ENCODE measurements around the gene PPP1R17.

PPP1R17 gene

DNA sequence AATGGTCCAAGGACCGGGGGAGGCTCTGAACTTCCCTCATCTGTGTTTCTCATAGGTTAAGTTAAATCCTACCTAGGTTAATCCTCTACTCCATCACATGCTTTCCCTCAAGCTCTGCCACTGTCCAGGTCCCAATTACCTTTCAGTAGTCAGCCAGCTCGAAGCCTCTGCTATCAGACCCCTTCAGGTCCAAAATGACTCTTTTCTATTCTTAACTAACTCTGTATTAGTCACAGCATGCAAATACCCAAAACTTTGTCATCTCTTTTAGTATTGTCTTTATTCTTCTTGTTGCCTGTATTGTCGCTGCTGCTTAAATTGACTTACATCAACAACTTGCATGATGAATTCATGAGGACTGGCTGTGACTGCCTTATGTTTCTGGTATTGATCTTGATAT, 15.3 kb downstream of the PPP1R17 start:
- no peak for DNase-seq (ENCODE audit: low spot score)

DNA sequence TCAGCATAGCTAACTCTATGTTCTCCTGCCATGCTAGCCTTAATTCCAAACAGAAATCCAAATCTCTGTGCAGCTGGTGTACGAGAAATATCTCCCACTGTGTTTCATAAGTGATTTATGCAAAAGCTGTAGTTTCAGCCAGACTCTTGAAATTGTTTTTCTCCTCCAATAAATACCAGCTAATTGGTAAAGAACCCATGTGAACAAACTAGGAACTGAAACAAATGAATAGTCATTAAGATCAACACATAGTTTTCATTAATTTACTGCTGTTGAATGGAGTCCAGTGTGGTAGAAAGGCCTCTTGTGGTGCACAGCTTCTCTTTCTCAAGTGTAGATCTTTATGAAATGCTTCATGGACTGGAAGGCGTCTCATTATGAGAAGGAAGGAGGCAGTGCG, 18.4 kb downstream of the PPP1R17 start:
- DNase-seq (ENCODE audit: low spot score) = no peak

DNA sequence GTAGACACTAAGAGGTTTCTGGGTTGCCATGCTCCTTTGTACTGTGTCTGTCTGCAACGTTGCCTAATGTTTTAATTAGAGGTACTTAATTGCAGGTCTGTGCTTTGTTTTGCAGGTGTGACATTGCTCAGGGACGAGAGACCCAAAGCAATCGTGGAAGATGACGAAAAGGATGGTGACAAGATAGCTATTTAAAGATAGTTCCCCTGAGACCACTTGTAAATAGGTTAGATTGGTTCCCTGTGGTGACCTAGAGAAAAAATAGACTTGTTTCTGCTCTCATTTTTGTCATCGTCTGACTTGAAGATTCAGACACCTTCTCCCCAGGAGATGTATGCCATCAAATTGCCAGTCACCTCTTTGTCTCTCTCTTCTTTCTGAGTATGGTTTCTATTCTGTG, 20.1 kb downstream of the PPP1R17 start:
- DNase-seq (ENCODE audit: low spot score) = no peak

DNA sequence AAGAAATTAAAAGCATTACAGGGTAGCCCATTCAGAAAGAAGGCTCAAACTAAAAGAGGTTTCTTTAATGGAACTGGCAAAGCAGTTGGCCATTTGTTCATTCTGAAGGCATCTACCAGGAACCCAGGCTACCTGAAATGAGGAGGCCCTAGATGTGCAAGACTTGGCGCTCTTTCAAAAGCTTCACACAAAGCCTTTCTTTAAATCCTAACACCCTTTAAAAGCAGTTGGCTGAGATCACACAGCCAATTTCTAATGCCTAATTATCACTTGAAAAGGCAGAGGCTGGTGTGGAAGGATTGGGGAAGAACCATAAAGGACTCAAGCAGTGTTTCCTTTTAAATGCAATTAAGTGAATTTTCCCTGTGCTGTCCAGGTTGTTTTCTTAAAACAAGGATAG, 23.2 kb downstream of the PPP1R17 start:
- no peak for DNase-seq (ENCODE audit: low spot score)

DNA sequence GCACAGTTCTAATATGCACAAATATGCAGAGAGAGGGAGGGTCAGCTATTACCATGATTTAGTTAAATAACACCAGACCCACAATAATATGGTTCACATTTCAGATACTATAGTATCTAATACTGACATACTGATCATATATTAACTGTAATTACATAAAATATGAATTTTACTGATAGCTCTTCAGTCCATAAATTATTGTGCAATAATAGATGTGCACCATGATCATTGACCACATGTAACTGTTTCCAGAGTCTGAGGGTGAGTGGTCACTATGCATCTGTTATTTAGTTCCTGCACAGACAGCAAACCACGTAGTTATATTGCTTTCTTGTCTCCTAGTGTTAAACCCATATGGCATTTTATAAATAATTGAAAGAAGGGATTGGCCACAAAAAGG, 29.3 kb downstream of the PPP1R17 start:
- DNase-seq (ENCODE audit: low spot score) = no peak

DNA sequence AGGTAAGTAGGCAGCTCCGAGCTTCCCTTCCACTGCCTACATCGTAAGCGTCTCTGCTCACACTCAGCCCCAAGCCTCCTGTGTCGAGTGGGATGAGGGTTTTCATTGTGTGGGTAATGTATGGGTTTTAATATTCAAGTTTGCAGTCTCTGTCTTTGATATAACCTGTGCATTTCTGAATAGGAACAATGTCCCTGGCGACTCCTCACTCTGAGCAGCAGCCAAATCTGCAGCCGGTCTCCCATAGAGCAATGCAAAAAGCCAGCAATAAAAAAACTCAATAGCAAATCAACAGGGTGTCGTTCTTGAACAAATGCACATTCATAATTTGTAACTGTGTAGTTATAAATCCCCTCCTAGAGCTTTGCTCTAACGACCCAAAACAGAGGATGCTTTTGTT, 33.4 kb downstream of the PPP1R17 start:
- no peak for DNase-seq (ENCODE audit: low spot score)

DNA sequence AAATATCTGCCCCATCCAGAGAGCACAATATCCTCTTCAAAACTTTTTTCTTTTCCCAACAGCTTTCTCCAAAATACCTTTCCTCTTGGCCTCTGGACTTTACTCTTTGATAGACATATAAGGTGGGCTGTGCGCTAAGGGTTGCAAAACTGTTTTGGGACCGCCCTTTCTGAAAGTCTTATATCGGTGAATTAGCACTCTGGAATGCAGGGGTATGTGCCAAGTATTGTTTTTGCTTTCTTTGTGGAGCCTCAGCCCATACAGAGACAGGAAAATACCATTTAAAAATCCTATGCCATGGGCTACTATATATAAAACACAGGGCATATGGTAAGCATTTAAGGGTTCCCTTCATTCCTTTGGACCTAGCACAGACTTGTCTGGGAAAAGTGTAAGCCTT, 37.7 kb downstream of the PPP1R17 start:
- no peak for DNase-seq (ENCODE audit: low spot score)

DNA sequence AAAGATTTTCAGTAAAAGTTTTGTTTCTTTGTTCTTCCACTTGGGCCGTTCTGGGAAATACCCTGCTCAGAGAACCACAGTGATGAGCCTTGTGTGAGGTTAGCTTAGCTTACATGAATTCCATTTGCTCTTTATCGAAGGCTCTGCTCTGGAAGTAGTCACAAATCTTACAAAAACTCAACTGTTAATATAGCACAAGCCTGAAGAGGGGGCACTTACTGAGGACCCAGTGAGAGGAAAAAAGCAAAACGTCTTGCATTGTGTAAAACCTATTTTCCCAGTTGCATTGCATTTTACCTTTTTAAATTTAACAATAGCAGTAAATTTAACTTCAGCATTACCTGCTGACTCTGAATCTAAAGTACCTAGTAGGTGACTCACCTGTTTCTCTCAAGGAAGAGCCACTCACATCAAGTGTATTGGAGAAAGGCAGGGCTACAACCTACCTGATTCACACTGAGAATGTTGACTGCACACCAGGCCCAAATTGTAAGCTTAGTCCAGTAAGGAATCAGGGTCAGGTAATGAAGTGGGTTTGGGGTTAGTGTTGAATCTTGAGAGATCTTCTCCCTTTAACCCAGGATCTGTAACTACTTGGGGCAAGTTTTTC, 42.3 kb downstream of the PPP1R17 start:
- DNase-seq (ENCODE audit: low spot score) = no peak

DNA sequence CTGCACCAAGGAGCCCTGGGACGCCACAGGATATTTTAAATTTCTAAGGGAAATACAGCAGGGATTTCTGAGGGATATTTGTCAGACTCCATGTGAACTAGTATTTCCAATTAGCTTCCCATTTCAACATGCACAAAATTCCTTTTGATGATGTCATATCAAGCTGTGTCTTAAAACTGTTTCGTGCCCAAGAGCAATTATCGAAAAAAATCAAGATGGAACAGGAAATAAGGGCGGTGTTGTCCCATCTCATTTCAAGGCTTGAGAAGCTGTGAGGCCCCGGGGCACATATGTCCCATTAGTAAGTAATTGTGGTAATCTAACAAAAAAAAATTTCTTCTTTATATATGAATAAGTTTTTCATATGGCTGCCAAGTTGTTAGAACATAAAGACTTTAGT, 47.4 kb downstream of the PPP1R17 start:
- no peak for DNase-seq (ENCODE audit: low spot score)

DNA sequence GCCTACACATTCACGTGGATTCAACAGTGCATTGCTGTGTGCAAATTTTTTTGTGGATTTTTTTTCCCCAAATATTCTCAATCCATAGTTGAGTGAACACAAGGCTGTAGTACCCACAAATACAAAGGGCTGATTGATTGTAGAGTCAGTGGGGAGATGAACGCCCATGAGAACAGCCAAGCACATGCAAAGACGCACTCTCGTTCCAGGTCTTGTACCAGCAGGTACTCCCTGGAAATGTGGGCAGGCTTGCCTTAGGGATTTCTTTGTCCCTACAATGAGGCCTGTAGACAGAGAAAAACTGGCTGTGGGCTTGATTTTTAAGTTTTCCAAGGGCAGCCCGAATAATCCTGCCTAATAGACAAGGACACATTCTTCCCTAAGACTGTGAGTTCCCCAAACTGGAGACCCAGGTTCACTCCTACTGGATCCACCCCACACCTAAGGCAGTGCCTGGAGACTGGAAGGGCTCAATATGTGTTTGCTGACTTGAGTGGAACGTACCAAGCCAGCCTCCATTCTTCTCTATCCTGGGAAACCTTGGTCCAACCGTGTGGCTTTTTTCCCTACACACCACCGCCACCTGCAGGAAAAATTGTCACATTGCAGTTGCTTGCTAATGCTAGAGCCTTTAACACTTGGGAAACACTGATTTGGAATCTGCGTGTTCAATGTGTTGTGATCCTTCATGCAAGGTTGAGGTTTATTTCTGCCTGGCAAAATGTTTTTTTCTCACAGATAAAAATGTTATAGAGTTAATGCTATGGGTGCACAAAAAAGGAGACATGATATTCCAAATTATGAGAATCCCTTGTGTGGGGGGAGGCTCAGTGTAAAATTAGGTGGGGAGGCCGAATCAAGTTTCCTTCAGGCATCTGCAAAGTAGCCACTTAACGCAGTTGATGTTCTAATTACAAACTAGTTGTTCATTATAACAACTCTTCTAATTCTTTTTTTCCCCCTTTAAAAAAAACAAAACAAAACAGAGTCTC, 49.3 kb downstream of the PPP1R17 start:
- DNase-seq (ENCODE audit: low spot score) = peak; percentile 72

DNA sequence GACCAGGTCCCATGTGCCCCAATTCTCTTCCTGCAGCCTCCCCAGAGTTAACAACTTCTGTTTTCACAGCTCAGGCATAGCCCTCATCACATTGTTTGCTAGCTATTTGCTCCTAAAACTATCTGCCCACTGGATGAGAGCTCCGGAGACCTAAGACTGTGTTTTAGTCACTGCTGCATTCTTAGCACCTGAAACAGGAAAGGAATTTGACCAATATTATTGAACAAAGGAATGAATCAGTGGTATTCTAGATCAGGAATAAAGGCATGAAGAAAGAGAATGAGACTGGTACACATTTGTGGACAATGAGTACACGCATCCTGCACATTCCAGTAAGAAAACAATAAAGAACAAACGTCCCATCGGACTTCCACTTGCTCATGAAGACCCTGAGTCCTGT, 54.8 kb downstream of the PPP1R17 start:
- no peak for DNase-seq (ENCODE audit: low spot score)

DNA sequence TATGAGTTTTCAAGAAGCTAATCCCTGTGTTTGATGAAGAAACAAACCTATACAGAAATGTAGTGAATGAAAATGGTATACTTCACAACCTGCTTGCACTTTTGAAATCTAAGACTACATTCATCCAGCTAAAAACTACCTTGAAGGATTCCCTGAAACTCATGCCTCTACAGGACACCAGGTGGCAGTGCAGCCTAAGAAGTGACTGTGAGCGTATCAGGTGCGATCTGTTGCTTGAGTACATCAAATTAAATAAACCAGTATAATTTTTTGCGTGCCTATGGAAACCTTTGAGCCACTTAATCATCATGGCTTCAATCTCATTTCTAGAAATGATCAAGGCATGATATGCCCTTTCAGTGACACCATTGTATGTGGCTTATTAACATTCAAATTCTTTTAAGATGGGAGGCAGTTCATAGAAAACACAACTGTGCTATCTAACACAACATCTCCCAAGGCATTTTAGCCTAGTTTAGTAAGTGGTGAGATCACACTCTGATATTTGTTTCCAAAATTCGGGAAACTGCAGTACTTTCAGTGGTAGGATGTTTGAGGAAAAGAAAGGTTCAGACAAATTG, 57.4 kb downstream of the PPP1R17 start:
- DNase-seq (ENCODE audit: low spot score) = peak; percentile 81

DNA sequence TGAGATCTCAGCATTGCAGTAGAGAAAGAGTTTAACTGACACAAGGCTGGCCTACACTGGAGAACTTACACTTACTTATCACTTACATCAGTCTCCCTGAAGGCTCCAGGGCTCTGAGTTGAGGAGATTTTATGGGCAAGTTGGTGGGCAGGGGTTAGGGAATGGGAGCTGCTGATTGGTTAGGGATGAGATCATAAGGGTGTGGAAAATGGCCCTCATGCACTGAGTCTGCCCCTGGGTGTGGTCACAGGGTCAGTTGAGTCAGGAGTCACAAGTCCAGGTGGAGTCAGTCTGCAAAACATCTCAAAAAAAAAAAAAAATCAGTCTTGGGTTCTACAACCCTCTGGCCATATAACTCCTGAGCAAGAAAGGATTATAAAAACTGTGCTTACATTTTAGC, 60.5 kb downstream of the PPP1R17 start:
- peak; percentile 16 for DNase-seq (ENCODE audit: low spot score)

DNA sequence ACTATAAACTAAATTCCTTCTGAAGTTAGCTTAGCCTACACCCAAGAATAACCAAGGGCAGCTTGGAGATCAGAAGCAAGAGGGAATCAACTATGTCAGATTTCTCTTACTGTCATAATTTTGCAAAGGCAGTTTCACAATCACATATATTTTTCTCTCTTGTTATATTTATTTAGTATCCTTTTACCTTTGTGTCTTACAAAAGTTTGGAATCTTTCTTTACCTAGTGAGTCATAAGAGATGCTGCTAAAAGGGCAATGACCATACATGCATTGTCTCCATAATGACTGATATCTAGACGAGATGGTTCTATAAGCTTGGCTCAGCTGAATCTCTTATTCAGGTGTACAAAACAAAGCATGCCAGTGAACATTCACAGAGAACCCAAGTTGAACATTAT, 61.1 kb downstream of the PPP1R17 start:
- no peak for DNase-seq (ENCODE audit: low spot score)

DNA sequence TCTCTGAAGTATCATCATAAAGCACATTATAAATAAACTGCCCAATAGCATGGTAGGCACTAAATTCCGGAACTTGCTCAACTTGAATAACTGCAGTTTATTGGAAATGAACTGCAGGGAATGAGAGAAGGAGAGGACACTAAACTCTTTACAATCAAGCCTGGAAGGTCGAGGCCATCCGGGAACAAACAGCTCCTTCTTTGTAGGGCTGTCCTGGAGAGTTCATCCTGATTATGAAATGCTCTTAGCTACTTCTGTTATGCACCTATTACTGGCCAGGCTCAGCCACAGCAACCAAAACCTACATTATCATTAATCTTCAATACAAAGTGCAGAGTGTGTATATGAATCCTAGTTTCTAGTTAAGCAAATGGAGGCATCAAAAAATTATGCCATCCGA, 64.7 kb downstream of the PPP1R17 start:
- DNase-seq (ENCODE audit: low spot score) = no peak

All from SW480 (cell line).